OCI-LY7 (cell line): ENCODE measurements around the gene SLC66A2. TPM values are rescaled to one million over a fixed set of nuclear protein-coding genes. Genes with fewer than 3 reads are reported as not detected.

Experiments used
- BruUV-seq: library from RNA; stranded (reverse); fragments of 400-500 nt; replicated peaks from 2 replicates; lab custom pipeline; 2021; lab: Mats Ljungman, UMichigan
- CTCF ChIA-PET: fragments of 300-600 bp; sonication (Branson Sonifier 250); formaldehyde crosslinking; loops from one replicate; lab custom pipeline; 2022; ENCODE audit warnings: antibody characterized with exemption; ENCODE audit not compliant: unreplicated experiment; lab: Charles Lee
- POLR2A ChIA-PET: fragments of 300-600 bp; sonication (Branson Sonifier 250); formaldehyde crosslinking; loops from one replicate; lab custom pipeline; 2022; ENCODE audit warnings: antibody characterized with exemption; lab: Charles Lee
- DNase-seq: peaks from one replicate; pipeline ENCODE4 v3.0.0-alpha.2; 2015; ENCODE audit warnings: low spot score
- H2AFZ ChIP-seq: fragments of 200-600 bp; sonication (generic), shearing (Covaris generic); 2 replicates; pipeline ENCODE4 v1.6.1; 2014; ENCODE audit warnings: mild to moderate bottlenecking, antibody characterized with exemption, low read length, moderate library complexity
- H3K27ac ChIP-seq: fragments of 200-600 bp; sonication (generic); 2 replicates; pipeline ENCODE4 v1.5.1; 2014; ENCODE audit warnings: mixed run types, low read depth, mild to moderate bottlenecking, moderate library complexity, low read length, inconsistent platforms; ENCODE audit not compliant: poor library complexity, severe bottlenecking
- H3K36me3 ChIP-seq: fragments of 200-600 bp; sonication (generic); 2 replicates; pipeline ENCODE4 v1.6.1; 2014; ENCODE audit warnings: mild to moderate bottlenecking, antibody characterized with exemption, low read length, moderate library complexity, mixed read lengths; ENCODE audit not compliant: insufficient read depth
- H3K4me1 ChIP-seq: fragments of 200-600 bp; sonication (generic); 2 replicates; pipeline ENCODE4 v1.5.1; 2014; ENCODE audit warnings: mild to moderate bottlenecking, low read length; ENCODE audit not compliant: insufficient read depth, poor library complexity, severe bottlenecking
- H3K4me2 ChIP-seq: fragments of 200-600 bp; sonication (generic); 2 replicates; pipeline ENCODE4 v1.6.1; 2014; ENCODE audit warnings: mild to moderate bottlenecking, low read length
- H3K4me3 ChIP-seq: fragments of 200-600 bp; sonication (generic); 2 replicates; pipeline ENCODE4 v1.5.1; 2014; ENCODE audit warnings: mild to moderate bottlenecking, low read depth, low read length; ENCODE audit not compliant: poor library complexity, severe bottlenecking
- H3K79me2 ChIP-seq: fragments of 200-600 bp; sonication (generic); 2 replicates; pipeline ENCODE4 v1.6.1; 2016; ENCODE audit warnings: low read depth, mild to moderate bottlenecking, low read length, moderate library complexity, mixed read lengths; ENCODE audit not compliant: insufficient read depth
- H3K9me2 ChIP-seq: fragments of 200-600 bp; sonication (generic); 2 replicates; pipeline ENCODE4 v1.6.1; 2016; ENCODE audit warnings: mild to moderate bottlenecking, low read length, mixed read lengths; ENCODE audit not compliant: insufficient read depth
- H3K9me3 ChIP-seq: fragments of 200-600 bp; sonication (generic); 2 replicates; pipeline ENCODE4 v1.6.1; 2014; ENCODE audit warnings: mild to moderate bottlenecking, mixed run types, low read length, mixed read lengths
- H4K20me1 ChIP-seq: fragments of 200-600 bp; sonication (generic); 2 replicates; pipeline ENCODE4 v1.6.1; 2014; ENCODE audit warnings: mild to moderate bottlenecking, antibody characterized with exemption, low read length, moderate library complexity, mixed read lengths; ENCODE audit not compliant: insufficient read depth
- CTCF ChIP-seq: fragments of 200-600 bp; sonication (generic); conservative IDR thresholded peaks from 2 replicates; pipeline ENCODE4 v1.5.1; 2014; ENCODE audit warnings: mild to moderate bottlenecking, antibody characterized with exemption, low read length, moderate library complexity, mixed read lengths
- EZH2phosphoT487 ChIP-seq: fragments of 200-600 bp; sonication (generic); IDR thresholded peaks from 2 replicates; pipeline ENCODE4 v1.6.1; 2018; ENCODE audit warnings: low read depth, borderline replicate concordance, mild to moderate bottlenecking, mixed run types, antibody characterized with exemption, low read length, moderate library complexity, mixed read lengths
- intact Hi-C: fragments of 100-400 bp; cut with micrococcal nuclease; formaldehyde crosslinking; loops from one replicate; pipeline ENCODE4 v1.10.0; 2022; ENCODE audit not compliant: unreplicated experiment
- total RNA-seq, 2 experiments: library from RNA; depleted of rRNA in 1 of 2; stranded (reverse); fragments of >200 nt in 1 of 2; shearing (Covaris generic) in 1 of 2; gene quantifications; 2 replicates each; pipeline ENCODE4 v1.2.3, GENCODE V29; 2014 to 2022

The SLC66A2 gene
- total RNA-seq, 2 experiments from 2014 or later, result 14.5 to 17.9 TPM

DNA sequence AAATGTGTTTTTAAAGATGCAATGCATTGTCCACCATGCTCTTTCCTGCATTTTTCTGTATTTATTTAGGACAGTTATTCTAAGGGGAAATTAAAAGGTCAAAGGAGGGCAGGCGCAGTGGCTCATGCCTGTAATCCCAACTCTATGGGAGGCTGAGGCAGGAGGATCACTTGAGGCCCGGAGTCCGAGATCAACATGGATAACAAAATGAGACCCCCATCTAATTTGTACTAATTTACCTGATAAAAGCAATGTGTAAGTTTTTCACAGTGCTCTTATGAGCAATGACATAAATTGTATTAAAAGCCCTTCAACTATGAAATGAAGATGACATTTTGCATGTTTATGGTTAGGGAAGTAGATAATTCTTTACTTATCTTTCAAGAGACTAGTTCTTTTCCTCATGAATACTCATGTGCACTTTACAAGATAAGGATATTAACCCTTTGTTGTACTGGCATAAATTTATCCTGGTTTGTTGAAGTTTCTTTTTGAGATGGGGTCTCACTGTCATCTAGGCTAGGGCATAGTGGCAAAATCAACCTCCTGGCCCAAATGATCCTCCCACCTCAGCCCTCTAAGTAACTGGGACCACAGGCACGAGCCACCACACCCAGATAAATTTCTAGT, 22.7 kb upstream of the SLC66A2 start:
- no peak for DNase-seq
- POLR2A ChIA-PET, result no interaction called here
- H4K20me1 ChIP-seq, result peaks cover 6% of the 10 kb centered on the region; the same call in 1 of the 2 replicates
- CTCF ChIA-PET, result no interaction called here
- intact Hi-C loops, result no loop called here
- TF ChIP-seq EZH2phosphoT487, result no peak
- TF ChIP-seq CTCF, result no peak
- no TSS peak for BruUV-seq
- no peak overlapping the region for H3K27ac ChIP-seq
- no peak overlapping the region for H3K4me2 ChIP-seq
- no peaks in the 10 kb centered on the region for H3K9me3 ChIP-seq
- peaks cover 43% of the 10 kb centered on the region for H3K79me2 ChIP-seq
- no peak overlapping the region for H2AFZ ChIP-seq
- H3K4me1 ChIP-seq, result no peaks in the 10 kb centered on the region
- H3K36me3 ChIP-seq, result peaks cover 70% of the 10 kb centered on the region
- no peak overlapping the region for H3K4me3 ChIP-seq
- H3K9me2 ChIP-seq, result no peaks in the 10 kb centered on the region

GRCh38 chr18:79973517-79973916, 22.1 kb upstream of the SLC66A2 start:
- intact Hi-C loops, result no loop called here
- ChIA-PET POLR2A (no interaction called here), CTCF (no interaction called here)
- no peak for DNase-seq
- peaks cover 6% of the 10 kb centered on the region; the same call in 1 of the 2 replicates for H4K20me1 ChIP-seq
- no peaks in the 10 kb centered on the region for H3K4me1 ChIP-seq
- no peak overlapping the region for H2AFZ ChIP-seq
- H3K27ac ChIP-seq, result no peak overlapping the region
- H3K9me2 ChIP-seq, result no peaks in the 10 kb centered on the region
- TF ChIP-seq CTCF, result no peak
- no peak for TF ChIP-seq EZH2phosphoT487
- peaks cover 69% of the 10 kb centered on the region for H3K36me3 ChIP-seq
- H3K9me3 ChIP-seq, result no peaks in the 10 kb centered on the region
- no peak overlapping the region for H3K4me3 ChIP-seq
- no peak overlapping the region for H3K4me2 ChIP-seq
- no TSS peak for BruUV-seq
- peaks cover 38% of the 10 kb centered on the region for H3K79me2 ChIP-seq

DNA sequence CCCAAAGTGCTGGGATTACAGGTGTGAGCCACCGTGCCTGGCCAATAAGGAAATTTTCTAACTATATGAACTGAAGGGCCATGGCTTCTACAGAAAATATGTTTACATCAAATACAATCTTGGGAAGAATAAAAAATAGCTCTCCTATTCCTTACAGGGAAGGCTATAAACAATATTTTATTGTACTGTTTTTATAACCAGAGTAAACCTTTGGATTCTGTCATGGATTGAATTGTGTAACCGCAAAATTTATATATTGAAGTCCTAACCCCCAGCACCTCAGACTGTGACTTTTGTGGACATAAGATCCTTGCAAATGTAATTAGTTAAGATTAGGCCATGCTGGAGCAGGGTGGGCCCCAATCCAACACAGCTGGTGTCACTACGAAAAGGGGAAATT, 21.3 kb upstream of the SLC66A2 start:
- no peak overlapping the region for H3K27ac ChIP-seq
- H3K4me3 ChIP-seq, result no peak overlapping the region
- POLR2A ChIA-PET, result no interaction called here
- no peak overlapping the region for H2AFZ ChIP-seq
- DNase-seq, result no peak
- BruUV-seq, result no TSS peak
- H3K9me2 ChIP-seq, result no peaks in the 10 kb centered on the region
- no peaks in the 10 kb centered on the region for H3K4me1 ChIP-seq
- peaks cover 30% of the 10 kb centered on the region for H3K79me2 ChIP-seq
- 0 out of 2 replicates have a peak, but pooled peaks cover 1% of the 10 kb centered on the region for H4K20me1 ChIP-seq
- H3K4me2 ChIP-seq, result no peak overlapping the region
- TF ChIP-seq CTCF, result no peak
- no peaks in the 10 kb centered on the region for H3K9me3 ChIP-seq
- intact Hi-C loops, result no loop called here
- peaks cover 65% of the 10 kb centered on the region for H3K36me3 ChIP-seq
- CTCF ChIA-PET, result no interaction called here
